ENCODE data around the gene HSPA4L.

- TF ChIP-seq CTCF (IDR thresholded peaks at IDR 0.05) (no peak), POLR2A (IDR thresholded peaks at IDR 0.05) (no peak), POLR2AphosphoS5 (IDR thresholded peaks at IDR 0.05) (no peak), EP300 (IDR thresholded peaks at IDR 0.05) (no peak)
These were observed 88.2 kb downstream of the HSPA4L start for GRCh38 chr4:127870281-127870680.
